Right ventricle myocardium superior (tissue), 1 donor: ENCODE measurements around the gene SS18L1. TPM values are rescaled to one million over a fixed set of nuclear protein-coding genes. Genes with fewer than 3 reads are reported as not detected.

Experiments
- ATAC-seq: fragments of 200-7000 bp; cut with Tn5 transposase; one replicate; pipeline ENCODE4 v1.9.1; 2020; ENCODE audit warnings: mild to moderate bottlenecking; ENCODE audit not compliant: poor library complexity
- DNase-seq: peaks from one replicate; pipeline ENCODE4 v3.0.0-alpha.2; 2020
- intact Hi-C: fragments of 100-400 bp; cut with DNase I; formaldehyde crosslinking; loops from one replicate; pipeline ENCODE4 v1.11.2; 2022
- total RNA-seq: library from RNA; stranded (reverse); fragmentation: NEBNext Ultra II Directional; extraction: Animal tissue kit (Norgen Biotek cat#: 25700); gene quantifications from one replicate; pipeline ENCODE4 v1.2.1, GENCODE V29; 2021
- donor health status: DM: no; HTN: yes; CAD: no; lungs with severe emphysema.

SS18L1 gene
- total RNA-seq, 1 donor from 2014 or later: 8.9 TPM

GRCh38 chr20:62160876-62161275, 17.3 kb downstream of the SS18L1 start:
- no peak for ATAC-seq
- no peak for DNase-seq
- intact Hi-C loops: no loop called here

GRCh38 chr20:62161347-62161746, 17.8 kb downstream of the SS18L1 start:
- DNase-seq: no peak
- no peak for ATAC-seq
- intact Hi-C loops: no loop called here

GRCh38 chr20:62162765-62163484, 19.4 kb downstream of the SS18L1 start:
- DNase-seq: no peak
- intact Hi-C loops: no loop called here
- ATAC-seq: no peak

- no peak for ATAC-seq
- no peak for DNase-seq
- intact Hi-C loops: no loop called here
These were observed 19.9 kb downstream of the SS18L1 start for GRCh38 chr20:62163485-62163865.

GRCh38 chr20:62163986-62164762, 20.6 kb downstream of the SS18L1 start:
- DNase-seq: no peak
- intact Hi-C loops: no loop called here
- no peak for ATAC-seq

GRCh38 chr20:62164879-62165761, 21.6 kb downstream of the SS18L1 start:
- DNase-seq: no peak
- no peak for ATAC-seq
- intact Hi-C loops: no loop called here

- peak; percentile 47 for ATAC-seq
- intact Hi-C loops: no loop called here
- DNase-seq: peak; percentile 64
These were observed 22.3 kb downstream of the SS18L1 start for GRCh38 chr20:62165762-62166399.

- DNase-seq (no peak), ATAC-seq (no peak)
- intact Hi-C loops: no loop called here
These were observed 23.9 kb downstream of the SS18L1 start for GRCh38 chr20:62167474-62167873.

GRCh38 chr20:62168061-62168460, 24.5 kb downstream of the SS18L1 start:
- DNase-seq (no peak), ATAC-seq (no peak)
- intact Hi-C loops: no loop called here

GRCh38 chr20:62168890-62169435, 25.4 kb downstream of the SS18L1 start:
- no peak for ATAC-seq
- DNase-seq: no peak

GRCh38 chr20:62170536-62170935, 27.0 kb downstream of the SS18L1 start:
- no peak for ATAC-seq
- DNase-seq: no peak
- intact Hi-C loops: no loop called here

More at GRCh38 chr20:62168890-62169435, 25.4 kb downstream of the SS18L1 start:
- intact Hi-C loops: no loop called here

GRCh38 chr20:62171245-62171644, 27.7 kb downstream of the SS18L1 start:
- DNase-seq: no peak
- ATAC-seq: no peak
- intact Hi-C loops: no loop called here

- no peak for ATAC-seq
- no peak for DNase-seq
- intact Hi-C loops: no loop called here
These were observed 29.1 kb downstream of the SS18L1 start for GRCh38 chr20:62172666-62173065.

- ATAC-seq (no peak), DNase-seq (no peak)
- intact Hi-C loops: no loop called here
These were observed 30.6 kb downstream of the SS18L1 start for GRCh38 chr20:62174021-62174804.

GRCh38 chr20:62174870-62175624, 31.5 kb downstream of the SS18L1 start:
- DNase-seq: no peak

GRCh38 chr20:62175711-62176110, 32.1 kb downstream of the SS18L1 start:
- intact Hi-C loops: no loop called here
- DNase-seq: no peak
- ATAC-seq: no peak

More at GRCh38 chr20:62174870-62175624, 31.5 kb downstream of the SS18L1 start:
- no peak for ATAC-seq
- intact Hi-C loops: no loop called here

GRCh38 chr20:62176866-62177265, 33.3 kb downstream of the SS18L1 start:
- intact Hi-C loops: no loop called here
- ATAC-seq (no peak), DNase-seq (no peak)
